ENCODE data around the gene NECTIN2.

DNA sequence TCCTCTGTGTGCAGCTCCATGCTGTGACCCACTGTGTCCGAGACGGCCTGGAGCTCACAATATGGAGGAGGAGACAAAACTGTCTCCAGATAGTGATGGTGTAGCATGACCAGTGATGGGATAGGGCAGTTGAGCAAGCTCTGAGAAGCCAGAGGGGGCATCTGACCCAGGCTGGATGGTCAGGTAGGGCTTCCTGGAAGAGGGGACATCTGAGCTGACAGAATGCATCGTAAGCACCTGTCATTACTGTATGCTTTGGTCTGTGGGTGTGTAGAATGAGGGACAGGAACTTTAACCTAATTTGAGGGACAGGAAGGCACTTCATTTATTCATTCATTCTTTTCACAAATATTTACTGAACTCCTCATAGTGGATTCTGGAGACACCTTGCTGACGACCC lies 38.5 kb downstream of the NECTIN2 start:
- TF ChIP-seq ESRRG (CRISPR knock-in tag; IDR thresholded peaks at IDR 0.05) = no peak
- no peak for TF ChIP-seq TCF4 (CRISPR knock-in tag; IDR thresholded peaks at IDR 0.05; ENCODE audit: borderline replicate concordance)
- TF ChIP-seq ZFP3 (CRISPR knock-in tag; IDR thresholded peaks at IDR 0.05) = no peak
- TF ChIP-seq ZNF8 (CRISPR knock-in tag; IDR thresholded peaks at IDR 0.05) = no peak

Data from SK-N-SH treated with all-trans-retinoic acid at 6 μM for 48 hours (cell line).